H1 (cell line): ENCODE results near the gene PRDX2. TPM values are rescaled to one million over a fixed set of nuclear protein-coding genes. Genes with fewer than 3 reads are reported as not detected.

ENCODE experiments used
- CHD7 ChIP-seq: fragments of 300-600 bp; sonication (generic); IDR thresholded peaks from 2 replicates; pipeline ENCODE4 v1.7.1; 2012; ENCODE audit warnings: low read length, moderate library complexity, mild to moderate bottlenecking, inconsistent platforms; ENCODE audit not compliant: insufficient replicate concordance
- CTBP2 ChIP-seq: IDR thresholded peaks from 2 replicates; pipeline ENCODE4 v1.7.0; 2011; ENCODE audit warnings: borderline replicate concordance, mild to moderate bottlenecking, moderate library complexity, mixed read lengths, low read length; ENCODE audit not compliant: insufficient read depth, insufficient read length
- GABPA ChIP-seq: IDR thresholded peaks from 2 replicates; pipeline ENCODE4 v1.6.1; 2011; ENCODE audit warnings: mild to moderate bottlenecking, low read length, moderate library complexity, borderline replicate concordance; ENCODE audit not compliant: insufficient read depth
- GTF2F1 ChIP-seq: IDR thresholded peaks from 2 replicates; pipeline ENCODE4 v1.6.1; 2012; ENCODE audit warnings: low read depth, low read length, improper control_type of control experiment, borderline replicate concordance
- HDAC6 ChIP-seq: IDR thresholded peaks from one replicate; pipeline ENCODE4 v1.7.1; 2012; ENCODE audit warnings: low read depth, mild to moderate bottlenecking, inconsistent platforms, low read length, moderate library complexity
- JUN ChIP-seq: IDR thresholded peaks from 2 replicates; pipeline ENCODE4 v1.6.1; 2011; ENCODE audit warnings: low read depth, mild to moderate bottlenecking, improper control_type of control experiment, low read length
- JUND ChIP-seq: IDR thresholded peaks from 2 replicates; pipeline ENCODE4 v1.6.1; 2011; ENCODE audit warnings: mild to moderate bottlenecking, improper control_type of control experiment, low read length
- RFX5 ChIP-seq: IDR thresholded peaks from 2 replicates; pipeline ENCODE4 v1.6.1; 2011; ENCODE audit warnings: low read depth, low read length, improper control_type of control experiment, borderline replicate concordance
- SIN3A ChIP-seq, 2 experiments: IDR thresholded peaks in 1 of 2; conservative IDR thresholded peaks in 1 of 2; 2 replicates each; pipeline ENCODE4 v1.6.1; 2011 to 2012; ENCODE audit warnings: low read length in 2 of 2, improper control_type of control experiment in 1 of 2, low read depth in 1 of 2, mild to moderate bottlenecking in 1 of 2
- YY1 ChIP-seq: IDR thresholded peaks from 2 replicates; pipeline ENCODE4 v1.6.1; 2011; ENCODE audit warnings: low read depth, mild to moderate bottlenecking, low read length
- polyA plus RNA-seq, 7 experiments: library from polyadenylated mRNA; depleted of rRNA in 3 of 7; stranded (reverse) in 5 of 7; unstranded in 2 of 7; fragments of >200 nt in 5 of 7; fragments of 200-250 nt in 2 of 7; gene quantifications; 1 replicate in 5 of 7; 2 replicates in 1 of 7; 4 replicates in 1 of 7; pipeline versions ENCODE4 v1.2.1 to v1.2.3, GENCODE V29; 2011 to 2013; ENCODE audit warnings: missing spikeins in 2 of 7, mixed read lengths in 2 of 7
- total RNA-seq: library from RNA; stranded (reverse); fragmentation: NEBNext Ultra II Directional; extraction: Animal tissue kit (Norgen Biotek cat#: 25700); gene quantifications from 2 replicates; pipeline ENCODE4 v1.2.1, GENCODE V29; 2021

PRDX2 gene
- total and polyA plus RNA-seq, 2 of the 8 experiments (the other 6 are each of a cell fraction or from before 2014, with no cell fraction given) = 380 to 748 TPM

GRCh38 chr19:12757544-12758274, 43.9 kb downstream of the PRDX2 start (continued):
- TF ChIP-seq CHD7 (no peak), JUND (no peak), CTBP2 (no peak), YY1 (peak; percentile 46; the same call in 1 of the 2 replicates), RFX5 (no peak), JUN (no peak), SIN3A (conservative IDR thresholded peaks at IDR 0.05 in 1 of 2, IDR thresholded peaks at IDR 0.05 in 1 of 2; ENCODE audit: low read depth in 1 of 2, low read length in 2 of 2) (peak; percentile 75 to 90; a peak in 2 of 4 replicates), GABPA (0 out of 2 replicates have a peak, but pooled peaks have one; percentile 59), HDAC6 (no peak), GTF2F1 (no peak)
